AG04450 (cell line): ENCODE data around the gene CPT1B. TPM values are rescaled to one million over a fixed set of nuclear protein-coding genes. Genes with fewer than 3 reads are reported as not detected.

Experiments
- CTCF ChIA-PET: fragments of 300-600, 350-600 bp; formaldehyde crosslinking; extraction: SDS; loops from one replicate; lab custom pipeline; 2022; ENCODE audit warnings: antibody characterized with exemption, inconsistent platforms; lab: Charles Lee
- POLR2A ChIA-PET: fragments of 350-600 bp; formaldehyde crosslinking; extraction: SDS; loops from one replicate; lab custom pipeline; 2021; ENCODE audit warnings: antibody characterized with exemption, inconsistent platforms; lab: Yijun Ruan, JAX
- DNase-seq: peaks from one replicate; pipeline ENCODE4 v3.0.0-alpha.2; 2011; ENCODE audit warnings: low read depth, low spot score
- H3K27ac ChIP-seq: one replicate; pipeline ENCODE4 v1.5.1; 2012; ENCODE audit warnings: low read depth, low read length, control low read depth
- H3K27me3 ChIP-seq: one replicate; pipeline ENCODE4 v1.6.0; 2012; ENCODE audit warnings: low read length; ENCODE audit not compliant: control insufficient read depth, insufficient read depth
- H3K4me3 ChIP-seq: 2 replicates; pipeline ENCODE4 v1.5.1; 2011; ENCODE audit warnings: mild to moderate bottlenecking, low read depth, low read length, control low read depth
- H3K9me3 ChIP-seq: 2 replicates; pipeline ENCODE4 v1.5.1; 2012; ENCODE audit warnings: low read length; ENCODE audit not compliant: control insufficient read depth, insufficient read depth
- polyA plus RNA-seq: library from polyadenylated mRNA; depleted of rRNA; stranded (reverse); fragments of >200 nt; gene quantifications from 2 replicates; pipeline ENCODE4 v1.2.3, GENCODE V29; 2011
- TF ChIP-seq, protein P1 (sequence below): IDR thresholded peaks from 2 replicates; pipeline ENCODE4 v1.5.1; 2011; ENCODE audit warnings: low read depth, low read length, control low read depth, inconsistent platforms

The CPT1B gene
- polyA plus RNA-seq, 1 experiment: 0.99 TPM

- H3K27ac ChIP-seq: no peak overlapping the region
- CTCF ChIA-PET: interaction anchor here (0.6 kb wide), 1 partner anchor 157 kb away, joined by 5 read pairs; no protein-coding TSS in a partner anchor
- peaks cover 11% of the 10 kb centered on the region for H3K27me3 ChIP-seq
- POLR2A ChIA-PET: no interaction called here
- DNase-seq: no peak
- TF ChIP-seq, protein P1, sequence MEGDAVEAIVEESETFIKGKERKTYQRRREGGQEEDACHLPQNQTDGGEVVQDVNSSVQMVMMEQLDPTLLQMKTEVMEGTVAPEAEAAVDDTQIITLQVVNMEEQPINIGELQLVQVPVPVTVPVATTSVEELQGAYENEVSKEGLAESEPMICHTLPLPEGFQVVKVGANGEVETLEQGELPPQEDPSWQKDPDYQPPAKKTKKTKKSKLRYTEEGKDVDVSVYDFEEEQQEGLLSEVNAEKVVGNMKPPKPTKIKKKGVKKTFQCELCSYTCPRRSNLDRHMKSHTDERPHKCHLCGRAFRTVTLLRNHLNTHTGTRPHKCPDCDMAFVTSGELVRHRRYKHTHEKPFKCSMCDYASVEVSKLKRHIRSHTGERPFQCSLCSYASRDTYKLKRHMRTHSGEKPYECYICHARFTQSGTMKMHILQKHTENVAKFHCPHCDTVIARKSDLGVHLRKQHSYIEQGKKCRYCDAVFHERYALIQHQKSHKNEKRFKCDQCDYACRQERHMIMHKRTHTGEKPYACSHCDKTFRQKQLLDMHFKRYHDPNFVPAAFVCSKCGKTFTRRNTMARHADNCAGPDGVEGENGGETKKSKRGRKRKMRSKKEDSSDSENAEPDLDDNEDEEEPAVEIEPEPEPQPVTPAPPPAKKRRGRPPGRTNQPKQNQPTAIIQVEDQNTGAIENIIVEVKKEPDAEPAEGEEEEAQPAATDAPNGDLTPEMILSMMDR: no peak
- no peaks in the 10 kb centered on the region for H3K9me3 ChIP-seq
- H3K4me3 ChIP-seq: no peak overlapping the region
Observed at GRCh38 chr22:50569896-50570535, 8.2 kb downstream of the CPT1B start.

GRCh38 chr22:50569041-50569459, 9.2 kb downstream of the CPT1B start:
- Histone ChIP-seq H3K9me3 (no peaks in the 10 kb centered on the region), H3K4me3 (no peak overlapping the region), H3K27ac (no peak overlapping the region), H3K27me3 (peaks cover 15% of the 10 kb centered on the region)
- POLR2A ChIA-PET: no interaction called here
- CTCF ChIA-PET: no interaction called here
- TF ChIP-seq, protein P1: no peak
- no peak for DNase-seq

DNA sequence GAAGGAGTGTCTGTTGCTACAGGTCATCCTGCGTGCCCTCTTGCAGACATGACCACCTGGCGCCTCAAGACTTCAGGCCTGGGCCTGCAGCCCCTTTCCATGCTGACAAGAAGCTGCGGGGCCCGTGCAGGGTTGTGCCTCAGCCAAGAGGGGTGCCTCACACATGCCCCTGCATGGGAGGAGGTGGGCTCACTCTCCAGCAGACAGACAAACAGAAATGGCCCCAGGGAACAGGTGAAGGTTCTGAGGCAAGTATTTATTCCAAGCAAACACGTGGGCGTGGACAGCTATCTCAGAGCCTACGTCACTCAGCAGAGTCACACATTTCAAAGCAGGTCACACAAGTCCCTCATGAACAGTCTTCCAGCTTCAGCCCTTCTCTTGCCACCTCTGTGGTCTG, 9.6 kb downstream of the CPT1B start:
- TF ChIP-seq, protein P1: no peak
- ChIA-PET CTCF (no interaction called here), POLR2A (no interaction called here)
- no peak overlapping the region for H3K4me3 ChIP-seq
- no peak for DNase-seq
- H3K9me3 ChIP-seq: no peaks in the 10 kb centered on the region
- peaks cover 14% of the 10 kb centered on the region for H3K27me3 ChIP-seq
- no peak overlapping the region for H3K27ac ChIP-seq

GRCh38 chr22:50567721-50568252, 10.4 kb downstream of the CPT1B start:
- TF ChIP-seq, protein P1: no peak
- POLR2A ChIA-PET: no interaction called here
- Histone ChIP-seq H3K9me3 (no peaks in the 10 kb centered on the region; the same call in 1 of the 2 replicates), H3K27me3 (peaks cover 12% of the 10 kb centered on the region), H3K4me3 (no peak overlapping the region), H3K27ac (no peak overlapping the region)
- CTCF ChIA-PET: no interaction called here
- no peak for DNase-seq

GRCh38 chr22:50564289-50564688, 13.9 kb downstream of the CPT1B start:
- Histone ChIP-seq H3K4me3 (no peak overlapping the region), H3K9me3 (no peaks in the 10 kb centered on the region; the same call in 1 of the 2 replicates), H3K27ac (no peak overlapping the region), H3K27me3 (peaks cover 14% of the 10 kb centered on the region)
- POLR2A ChIA-PET: interaction anchor here (1.2 kb wide), 1 partner anchor 19 kb away, joined by 3 read pairs; no protein-coding TSS in a partner anchor
- CTCF ChIA-PET: interaction anchor here (2.1 kb wide), 1 partner anchor 39 kb away, joined by 13 read pairs; the partner anchor contains the start of gene SCO2
- TF ChIP-seq, protein P1: no peak
- no peak for DNase-seq
